ENCODE data around the gene TRAPPC12.
"Not testable (repeated sequence)": the region's sequence is repeated elsewhere in the genome, so short reads cannot be mapped to it uniquely, and the experiment has no call there.

TRAPPC12 gene

GRCh38 chr2:3494984-3495666 is 115.6 kb downstream of the TRAPPC12 start:
- Histone ChIP-seq H3K4me1 (ENCODE audit: control insufficient read depth, insufficient read depth, low read length) (peaks cover 8% of the 10 kb centered on the region; the same call in 1 of the 2 replicates), H3K9me3 (ENCODE audit: control insufficient read depth, insufficient read depth, low read depth, low read length) (no peaks in the 10 kb centered on the region), H3K4me3 (ENCODE audit: low read depth, low read length) (no peak overlapping the region), H3K36me3 (ENCODE audit: control insufficient read depth, insufficient read depth, low read length) (peaks cover under 1% of the 10 kb centered on the region; the same call in 1 of the 2 replicates), H3K27me3 (ENCODE audit: control insufficient read depth, insufficient read depth, low read length) (no peaks in the 10 kb centered on the region), H3K9ac (ENCODE audit: low read length) (no peak overlapping the region), H3K27ac (ENCODE audit: low read depth, low read length) (no peak overlapping the region)

DNA sequence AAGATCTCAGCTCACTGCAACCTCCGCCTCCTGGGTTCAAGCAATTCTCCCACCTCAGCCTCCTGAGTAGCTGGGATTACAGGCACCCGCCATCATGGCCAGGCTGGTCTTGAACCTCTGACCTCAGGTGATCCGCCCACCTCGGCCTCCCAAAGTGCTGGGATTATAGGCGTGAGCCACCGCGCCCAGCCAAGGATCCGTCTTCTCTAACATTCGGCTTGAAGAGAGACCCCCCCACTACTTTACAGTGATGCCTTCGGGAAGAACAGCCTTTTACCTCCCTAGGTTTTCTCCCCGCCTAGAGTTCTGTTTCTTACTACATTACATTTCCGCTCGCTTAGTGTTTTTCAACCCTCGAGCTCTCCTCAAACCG is 117.2 kb downstream of the TRAPPC12 start:
- H3K27ac ChIP-seq (ENCODE audit: low read depth, low read length); H3K4me3 ChIP-seq (ENCODE audit: low read depth, low read length); H3K27me3 ChIP-seq (ENCODE audit: control insufficient read depth, insufficient read depth, low read length); H3K4me1 ChIP-seq (ENCODE audit: control insufficient read depth, insufficient read depth, low read length); H3K36me3 ChIP-seq (ENCODE audit: control insufficient read depth, insufficient read depth, low read length); H3K9ac ChIP-seq (ENCODE audit: low read length); H3K9me3 ChIP-seq (ENCODE audit: control insufficient read depth, insufficient read depth, low read depth, low read length): not testable (repeated sequence)

- Histone ChIP-seq H3K4me1 (ENCODE audit: control insufficient read depth, insufficient read depth, low read length) (no peaks in the 10 kb centered on the region), H3K27ac (ENCODE audit: low read depth, low read length) (no peak overlapping the region), H3K27me3 (ENCODE audit: control insufficient read depth, insufficient read depth, low read length) (no peaks in the 10 kb centered on the region), H3K9me3 (ENCODE audit: control insufficient read depth, insufficient read depth, low read depth, low read length) (no peaks in the 10 kb centered on the region), H3K36me3 (ENCODE audit: control insufficient read depth, insufficient read depth, low read length) (peaks cover 7% of the 10 kb centered on the region; the same call in 1 of the 2 replicates), H3K4me3 (ENCODE audit: low read depth, low read length) (no peak overlapping the region), H3K9ac (ENCODE audit: low read length) (no peak overlapping the region)
Observed at GRCh38 chr2:3498783-3499394, 119.4 kb downstream of the TRAPPC12 start.

- Histone ChIP-seq H3K4me1 (ENCODE audit: control insufficient read depth, insufficient read depth, low read length) (no peaks in the 10 kb centered on the region), H3K27ac (ENCODE audit: low read depth, low read length) (no peak overlapping the region), H3K27me3 (ENCODE audit: control insufficient read depth, insufficient read depth, low read length) (no peaks in the 10 kb centered on the region), H3K4me3 (ENCODE audit: low read depth, low read length) (no peak overlapping the region), H3K9ac (ENCODE audit: low read length) (no peak overlapping the region), H3K9me3 (ENCODE audit: control insufficient read depth, insufficient read depth, low read depth, low read length) (no peaks in the 10 kb centered on the region), H3K36me3 (ENCODE audit: control insufficient read depth, insufficient read depth, low read length) (peaks cover 7% of the 10 kb centered on the region; the same call in 1 of the 2 replicates)
Observed at GRCh38 chr2:3500326-3500899, 120.9 kb downstream of the TRAPPC12 start.

GRCh38 chr2:3503046-3503445 is 123.6 kb downstream of the TRAPPC12 start:
- peaks cover 7% of the 10 kb centered on the region; the same call in 1 of the 2 replicates for H3K36me3 ChIP-seq (ENCODE audit: control insufficient read depth, insufficient read depth, low read length)
- H3K9ac ChIP-seq (ENCODE audit: low read length), result no peak overlapping the region
- H3K27ac ChIP-seq (ENCODE audit: low read depth, low read length), result no peak overlapping the region
- H3K9me3 ChIP-seq (ENCODE audit: control insufficient read depth, insufficient read depth, low read depth, low read length), result no peaks in the 10 kb centered on the region
- H3K27me3 ChIP-seq (ENCODE audit: control insufficient read depth, insufficient read depth, low read length), result no peaks in the 10 kb centered on the region
- H3K4me3 ChIP-seq (ENCODE audit: low read depth, low read length), result no peak overlapping the region
- no peaks in the 10 kb centered on the region for H3K4me1 ChIP-seq (ENCODE audit: control insufficient read depth, insufficient read depth, low read length)

- peaks cover 7% of the 10 kb centered on the region; the same call in 1 of the 2 replicates for H3K36me3 ChIP-seq (ENCODE audit: control insufficient read depth, insufficient read depth, low read length)
- no peak overlapping the region for H3K9ac ChIP-seq (ENCODE audit: low read length)
- no peak overlapping the region for H3K4me3 ChIP-seq (ENCODE audit: low read depth, low read length)
- H3K9me3 ChIP-seq (ENCODE audit: control insufficient read depth, insufficient read depth, low read depth, low read length), result no peaks in the 10 kb centered on the region
- H3K4me1 ChIP-seq (ENCODE audit: control insufficient read depth, insufficient read depth, low read length), result no peaks in the 10 kb centered on the region
- H3K27me3 ChIP-seq (ENCODE audit: control insufficient read depth, insufficient read depth, low read length), result no peaks in the 10 kb centered on the region
- no peak overlapping the region for H3K27ac ChIP-seq (ENCODE audit: low read depth, low read length)
Observed at GRCh38 chr2:3503483-3503882, 124.0 kb downstream of the TRAPPC12 start.

- H3K27me3 ChIP-seq (ENCODE audit: control insufficient read depth, insufficient read depth, low read length), result no peaks in the 10 kb centered on the region
- H3K4me3 ChIP-seq (ENCODE audit: low read depth, low read length), result no peak overlapping the region
- no peak overlapping the region for H3K9ac ChIP-seq (ENCODE audit: low read length)
- H3K9me3 ChIP-seq (ENCODE audit: control insufficient read depth, insufficient read depth, low read depth, low read length), result no peaks in the 10 kb centered on the region
- no peaks in the 10 kb centered on the region for H3K4me1 ChIP-seq (ENCODE audit: control insufficient read depth, insufficient read depth, low read length)
- H3K36me3 ChIP-seq (ENCODE audit: control insufficient read depth, insufficient read depth, low read length), result peaks cover 7% of the 10 kb centered on the region; the same call in 1 of the 2 replicates
- H3K27ac ChIP-seq (ENCODE audit: low read depth, low read length), result no peak overlapping the region
Observed at GRCh38 chr2:3504741-3505140, 125.2 kb downstream of the TRAPPC12 start.

- peaks cover 1% of the 10 kb centered on the region; the same call in 1 of the 2 replicates for H3K36me3 ChIP-seq (ENCODE audit: control insufficient read depth, insufficient read depth, low read length)
- no peaks in the 10 kb centered on the region for H3K4me1 ChIP-seq (ENCODE audit: control insufficient read depth, insufficient read depth, low read length)
- H3K27ac ChIP-seq (ENCODE audit: low read depth, low read length), result no peak overlapping the region
- H3K9ac ChIP-seq (ENCODE audit: low read length), result no peak overlapping the region
- H3K9me3 ChIP-seq (ENCODE audit: control insufficient read depth, insufficient read depth, low read depth, low read length), result no peaks in the 10 kb centered on the region
- H3K4me3 ChIP-seq (ENCODE audit: low read depth, low read length), result no peak overlapping the region
- H3K27me3 ChIP-seq (ENCODE audit: control insufficient read depth, insufficient read depth, low read length), result no peaks in the 10 kb centered on the region
Observed at GRCh38 chr2:3505771-3506170, 126.3 kb downstream of the TRAPPC12 start.

DNA sequence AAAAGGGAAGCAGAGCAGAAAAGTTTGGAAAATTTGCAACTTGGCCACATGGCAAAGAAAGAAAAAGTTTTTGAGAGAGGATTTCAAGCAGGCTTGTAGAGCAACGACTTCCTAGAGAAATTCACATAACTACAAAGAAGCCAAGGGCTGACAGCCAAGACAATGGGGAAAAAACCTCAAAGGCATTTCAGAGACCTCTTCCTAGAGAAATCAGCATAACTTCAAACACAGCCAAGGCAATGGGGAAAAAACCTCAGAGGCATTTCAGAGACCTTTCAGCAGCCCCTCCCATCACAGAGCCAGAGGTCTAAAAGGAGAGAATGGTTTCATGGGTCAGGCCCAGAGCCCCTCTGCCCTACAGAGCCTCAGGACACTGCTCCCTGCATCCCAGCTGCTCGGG is 132.6 kb downstream of the TRAPPC12 start:
- H3K9ac ChIP-seq (ENCODE audit: low read length), result no peak overlapping the region
- H3K27ac ChIP-seq (ENCODE audit: low read depth, low read length), result no peak overlapping the region
- H3K9me3 ChIP-seq (ENCODE audit: control insufficient read depth, insufficient read depth, low read depth, low read length), result peaks cover 10% of the 10 kb centered on the region
- H3K27me3 ChIP-seq (ENCODE audit: control insufficient read depth, insufficient read depth, low read length), result no peaks in the 10 kb centered on the region
- H3K4me1 ChIP-seq (ENCODE audit: control insufficient read depth, insufficient read depth, low read length), result no peaks in the 10 kb centered on the region
- H3K4me3 ChIP-seq (ENCODE audit: low read depth, low read length), result no peak overlapping the region
- peaks cover 22% of the 10 kb centered on the region for H3K36me3 ChIP-seq (ENCODE audit: control insufficient read depth, insufficient read depth, low read length)

GRCh38 chr2:3513026-3513810 is 133.7 kb downstream of the TRAPPC12 start:
- Histone ChIP-seq H3K9me3 (ENCODE audit: control insufficient read depth, insufficient read depth, low read depth, low read length) (peaks cover 10% of the 10 kb centered on the region), H3K27ac (ENCODE audit: low read depth, low read length) (no peak overlapping the region), H3K4me1 (ENCODE audit: control insufficient read depth, insufficient read depth, low read length) (0 out of 2 replicates have a peak, but pooled peaks cover 6% of the 10 kb centered on the region), H3K27me3 (ENCODE audit: control insufficient read depth, insufficient read depth, low read length) (no peaks in the 10 kb centered on the region), H3K4me3 (ENCODE audit: low read depth, low read length) (no peak overlapping the region), H3K36me3 (ENCODE audit: control insufficient read depth, insufficient read depth, low read length) (peaks cover 22% of the 10 kb centered on the region), H3K9ac (ENCODE audit: low read length) (no peak overlapping the region)
